ENCODE data around the gene NYNRIN.

NYNRIN gene

DNA sequence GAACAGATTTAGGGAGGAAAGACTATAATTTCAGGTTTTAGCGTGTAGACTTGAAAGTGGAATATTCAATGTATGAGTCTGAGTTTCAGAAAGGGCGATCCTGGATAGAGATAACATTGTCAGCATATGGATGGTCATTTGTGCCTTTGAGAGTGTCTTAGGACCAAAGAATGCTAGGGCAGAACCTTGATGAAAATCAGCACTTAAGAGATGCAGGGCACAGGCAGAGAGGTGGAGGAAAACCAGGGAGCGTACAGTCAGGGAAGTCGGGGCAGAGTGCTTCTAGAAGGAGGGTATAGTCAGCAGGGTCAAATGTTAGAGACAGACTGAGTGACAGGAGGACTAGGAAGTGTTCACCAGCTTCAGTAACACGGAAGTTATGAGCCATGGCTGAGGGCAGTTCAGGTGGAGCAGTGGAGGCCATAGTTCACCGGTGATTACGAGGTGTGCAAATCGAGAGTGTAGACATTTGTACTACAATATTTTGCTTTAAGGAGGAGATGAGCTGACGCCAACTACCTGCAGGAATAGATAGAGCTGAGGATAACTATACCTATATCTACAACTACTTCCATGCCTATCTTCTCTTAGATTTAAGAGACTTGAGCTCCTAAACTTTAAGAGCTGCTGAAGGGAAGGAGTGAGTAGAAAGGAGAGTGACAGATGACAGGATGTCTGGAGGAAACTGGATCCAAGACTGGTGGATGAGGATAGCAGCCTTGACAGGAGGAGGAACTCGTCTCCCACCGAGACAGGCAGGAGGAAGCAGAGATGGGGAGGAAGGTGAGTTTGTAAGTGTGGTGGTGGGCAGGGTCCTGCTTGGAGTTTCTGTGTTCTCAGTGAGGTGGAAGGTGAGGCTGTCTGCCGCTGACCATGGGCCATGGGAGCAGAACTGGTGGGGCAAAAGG is 24.1 kb downstream of the NYNRIN start:
- ATAC-seq: no peak
- no peak for TF ChIP-seq SNAI2 (CRISPR knock-in tag; IDR thresholded peaks at IDR 0.05)
- no peak for TF ChIP-seq ZFP3 (CRISPR knock-in tag; IDR thresholded peaks at IDR 0.05)
- no peak for TF ChIP-seq ARNTL (CRISPR knock-in tag; IDR thresholded peaks at IDR 0.05; ENCODE audit: borderline replicate concordance, low read depth)
- no peak for TF ChIP-seq RARB (CRISPR knock-in tag; IDR thresholded peaks at IDR 0.05)
- no peak for TF ChIP-seq ZNF565 (CRISPR knock-in tag; conservative IDR thresholded peaks at IDR 0.05; ENCODE audit: low read depth)
- TF ChIP-seq CSDC2 (CRISPR knock-in tag; IDR thresholded peaks at IDR 0.05): no peak
- TF ChIP-seq TCF4 (CRISPR knock-in tag; IDR thresholded peaks at IDR 0.05; ENCODE audit: borderline replicate concordance): no peak
- TF ChIP-seq, protein P1, sequence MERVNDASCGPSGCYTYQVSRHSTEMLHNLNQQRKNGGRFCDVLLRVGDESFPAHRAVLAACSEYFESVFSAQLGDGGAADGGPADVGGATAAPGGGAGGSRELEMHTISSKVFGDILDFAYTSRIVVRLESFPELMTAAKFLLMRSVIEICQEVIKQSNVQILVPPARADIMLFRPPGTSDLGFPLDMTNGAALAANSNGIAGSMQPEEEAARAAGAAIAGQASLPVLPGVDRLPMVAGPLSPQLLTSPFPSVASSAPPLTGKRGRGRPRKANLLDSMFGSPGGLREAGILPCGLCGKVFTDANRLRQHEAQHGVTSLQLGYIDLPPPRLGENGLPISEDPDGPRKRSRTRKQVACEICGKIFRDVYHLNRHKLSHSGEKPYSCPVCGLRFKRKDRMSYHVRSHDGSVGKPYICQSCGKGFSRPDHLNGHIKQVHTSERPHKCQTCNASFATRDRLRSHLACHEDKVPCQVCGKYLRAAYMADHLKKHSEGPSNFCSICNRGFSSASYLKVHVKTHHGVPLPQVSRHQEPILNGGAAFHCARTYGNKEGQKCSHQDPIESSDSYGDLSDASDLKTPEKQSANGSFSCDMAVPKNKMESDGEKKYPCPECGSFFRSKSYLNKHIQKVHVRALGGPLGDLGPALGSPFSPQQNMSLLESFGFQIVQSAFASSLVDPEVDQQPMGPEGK (CRISPR knock-in tag; IDR thresholded peaks at IDR 0.05; ENCODE audit: borderline replicate concordance): no peak
- no peak for TF ChIP-seq ZNF70 (CRISPR knock-in tag; IDR thresholded peaks at IDR 0.05)
- no peak for TF ChIP-seq TOX (CRISPR knock-in tag; IDR thresholded peaks at IDR 0.05; ENCODE audit: borderline replicate concordance)
- TF ChIP-seq, protein P2, sequence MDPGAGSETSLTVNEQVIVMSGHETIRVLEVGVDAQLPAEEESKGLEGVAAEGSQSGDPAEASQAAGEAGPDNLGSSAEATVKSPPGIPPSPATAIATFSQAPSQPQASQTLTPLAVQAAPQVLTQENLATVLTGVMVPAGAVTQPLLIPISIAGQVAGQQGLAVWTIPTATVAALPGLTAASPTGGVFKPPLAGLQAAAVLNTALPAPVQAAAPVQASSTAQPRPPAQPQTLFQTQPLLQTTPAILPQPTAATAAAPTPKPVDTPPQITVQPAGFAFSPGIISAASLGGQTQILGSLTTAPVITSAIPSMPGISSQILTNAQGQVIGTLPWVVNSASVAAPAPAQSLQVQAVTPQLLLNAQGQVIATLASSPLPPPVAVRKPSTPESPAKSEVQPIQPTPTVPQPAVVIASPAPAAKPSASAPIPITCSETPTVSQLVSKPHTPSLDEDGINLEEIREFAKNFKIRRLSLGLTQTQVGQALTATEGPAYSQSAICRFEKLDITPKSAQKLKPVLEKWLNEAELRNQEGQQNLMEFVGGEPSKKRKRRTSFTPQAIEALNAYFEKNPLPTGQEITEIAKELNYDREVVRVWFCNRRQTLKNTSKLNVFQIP (CRISPR knock-in tag; IDR thresholded peaks at IDR 0.05; ENCODE audit: borderline replicate concordance, low read depth): no peak
- TF ChIP-seq, protein P3, sequence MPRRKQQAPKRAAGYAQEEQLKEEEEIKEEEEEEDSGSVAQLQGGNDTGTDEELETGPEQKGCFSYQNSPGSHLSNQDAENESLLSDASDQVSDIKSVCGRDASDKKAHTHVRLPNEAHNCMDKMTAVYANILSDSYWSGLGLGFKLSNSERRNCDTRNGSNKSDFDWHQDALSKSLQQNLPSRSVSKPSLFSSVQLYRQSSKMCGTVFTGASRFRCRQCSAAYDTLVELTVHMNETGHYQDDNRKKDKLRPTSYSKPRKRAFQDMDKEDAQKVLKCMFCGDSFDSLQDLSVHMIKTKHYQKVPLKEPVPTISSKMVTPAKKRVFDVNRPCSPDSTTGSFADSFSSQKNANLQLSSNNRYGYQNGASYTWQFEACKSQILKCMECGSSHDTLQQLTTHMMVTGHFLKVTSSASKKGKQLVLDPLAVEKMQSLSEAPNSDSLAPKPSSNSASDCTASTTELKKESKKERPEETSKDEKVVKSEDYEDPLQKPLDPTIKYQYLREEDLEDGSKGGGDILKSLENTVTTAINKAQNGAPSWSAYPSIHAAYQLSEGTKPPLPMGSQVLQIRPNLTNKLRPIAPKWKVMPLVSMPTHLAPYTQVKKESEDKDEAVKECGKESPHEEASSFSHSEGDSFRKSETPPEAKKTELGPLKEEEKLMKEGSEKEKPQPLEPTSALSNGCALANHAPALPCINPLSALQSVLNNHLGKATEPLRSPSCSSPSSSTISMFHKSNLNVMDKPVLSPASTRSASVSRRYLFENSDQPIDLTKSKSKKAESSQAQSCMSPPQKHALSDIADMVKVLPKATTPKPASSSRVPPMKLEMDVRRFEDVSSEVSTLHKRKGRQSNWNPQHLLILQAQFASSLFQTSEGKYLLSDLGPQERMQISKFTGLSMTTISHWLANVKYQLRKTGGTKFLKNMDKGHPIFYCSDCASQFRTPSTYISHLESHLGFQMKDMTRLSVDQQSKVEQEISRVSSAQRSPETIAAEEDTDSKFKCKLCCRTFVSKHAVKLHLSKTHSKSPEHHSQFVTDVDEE (CRISPR knock-in tag; IDR thresholded peaks at IDR 0.05): no peak
- TF ChIP-seq ZFP30 (CRISPR knock-in tag; IDR thresholded peaks at IDR 0.05): no peak
- no peak for TF ChIP-seq ZC3H10 (CRISPR knock-in tag; IDR thresholded peaks at IDR 0.05)
- no peak for TF ChIP-seq OSR1 (CRISPR knock-in tag; IDR thresholded peaks at IDR 0.05)
- TF ChIP-seq GLIS3 (CRISPR knock-in tag; IDR thresholded peaks at IDR 0.05): no peak

DNA sequence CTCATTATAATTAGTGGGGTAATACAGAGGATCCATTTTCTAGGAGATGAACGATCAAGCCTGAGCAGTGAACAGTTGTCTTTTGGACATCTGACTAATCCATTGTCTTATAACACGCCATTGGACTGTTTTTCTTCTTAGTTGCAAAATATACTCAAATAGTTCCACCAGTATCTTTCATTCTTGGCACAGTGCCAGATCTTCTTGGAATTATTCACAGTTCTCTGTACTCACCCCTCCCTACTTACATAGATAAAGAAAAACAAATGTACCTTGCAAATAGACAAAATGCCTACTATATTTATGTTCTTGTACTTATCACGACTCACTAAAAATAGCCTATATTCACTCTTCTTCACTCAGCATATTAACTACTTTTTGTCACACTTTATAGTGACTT is 26.9 kb downstream of the NYNRIN start:
- no peak for ATAC-seq
- TF ChIP-seq SNAI2 (CRISPR knock-in tag; IDR thresholded peaks at IDR 0.05) (no peak), ZC3H10 (CRISPR knock-in tag; IDR thresholded peaks at IDR 0.05) (no peak)

DNA sequence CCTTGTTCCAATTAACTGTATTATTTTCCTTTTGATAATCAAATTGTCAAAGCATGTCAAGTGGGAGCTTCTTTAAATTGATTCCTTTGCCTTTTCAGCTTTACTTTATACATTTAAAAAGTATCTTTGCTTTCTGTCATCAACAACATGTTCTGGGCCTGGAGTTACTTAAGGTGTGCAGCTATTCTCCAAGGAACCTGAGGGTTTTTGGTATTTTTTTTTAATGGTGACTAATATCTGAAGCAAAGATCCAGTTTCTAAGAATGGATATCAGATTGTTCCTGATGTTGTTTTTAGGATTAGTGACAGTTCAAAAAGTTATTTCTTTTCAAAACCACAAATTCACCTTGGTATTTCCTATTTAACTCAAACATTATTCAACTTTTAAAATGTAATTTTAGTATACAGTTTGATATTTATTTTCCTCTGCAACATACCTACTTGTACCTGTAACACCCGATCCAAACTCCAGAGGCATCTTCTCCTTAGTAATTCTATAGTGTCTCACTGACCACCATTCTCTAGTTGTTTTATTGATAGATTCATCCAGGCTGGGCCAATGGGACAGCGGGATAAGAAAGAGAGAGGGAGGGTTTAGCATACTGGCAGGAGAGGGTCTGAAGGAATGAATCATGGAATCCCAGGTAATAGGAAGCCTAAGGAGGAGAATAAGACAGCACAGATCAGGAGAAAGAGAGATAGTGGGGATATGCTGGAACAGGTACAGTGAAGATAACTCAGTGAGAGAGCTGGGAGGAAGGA is 27.5 kb downstream of the NYNRIN start:
- no peak for ATAC-seq
- TF ChIP-seq OSR1 (CRISPR knock-in tag; IDR thresholded peaks at IDR 0.05): no peak
- TF ChIP-seq ZNF8 (CRISPR knock-in tag; IDR thresholded peaks at IDR 0.05): no peak
- TF ChIP-seq BACH2 (CRISPR knock-in tag; IDR thresholded peaks at IDR 0.05; ENCODE audit: borderline replicate concordance): no peak
- no peak for TF ChIP-seq TCF4 (CRISPR knock-in tag; IDR thresholded peaks at IDR 0.05; ENCODE audit: borderline replicate concordance)
- TF ChIP-seq, protein P4, sequence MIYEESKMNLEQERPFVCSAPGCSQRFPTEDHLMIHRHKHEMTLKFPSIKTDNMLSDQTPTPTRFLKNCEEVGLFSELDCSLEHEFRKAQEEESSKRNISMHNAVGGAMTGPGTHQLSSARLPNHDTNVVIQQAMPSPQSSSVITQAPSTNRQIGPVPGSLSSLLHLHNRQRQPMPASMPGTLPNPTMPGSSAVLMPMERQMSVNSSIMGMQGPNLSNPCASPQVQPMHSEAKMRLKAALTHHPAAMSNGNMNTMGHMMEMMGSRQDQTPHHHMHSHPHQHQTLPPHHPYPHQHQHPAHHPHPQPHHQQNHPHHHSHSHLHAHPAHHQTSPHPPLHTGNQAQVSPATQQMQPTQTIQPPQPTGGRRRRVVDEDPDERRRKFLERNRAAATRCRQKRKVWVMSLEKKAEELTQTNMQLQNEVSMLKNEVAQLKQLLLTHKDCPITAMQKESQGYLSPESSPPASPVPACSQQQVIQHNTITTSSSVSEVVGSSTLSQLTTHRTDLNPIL (CRISPR knock-in tag; IDR thresholded peaks at IDR 0.05; ENCODE audit: low read depth): no peak
- TF ChIP-seq, protein P3 (CRISPR knock-in tag; IDR thresholded peaks at IDR 0.05): no peak
- no peak for TF ChIP-seq ZC3H10 (CRISPR knock-in tag; IDR thresholded peaks at IDR 0.05)
- TF ChIP-seq ARNTL (CRISPR knock-in tag; IDR thresholded peaks at IDR 0.05; ENCODE audit: borderline replicate concordance, low read depth): no peak
- TF ChIP-seq ZNF565 (CRISPR knock-in tag; conservative IDR thresholded peaks at IDR 0.05; ENCODE audit: low read depth): no peak
- TF ChIP-seq, protein P1 (CRISPR knock-in tag; IDR thresholded peaks at IDR 0.05; ENCODE audit: borderline replicate concordance): no peak
- no peak for TF ChIP-seq ISL1 (CRISPR knock-in tag; IDR thresholded peaks at IDR 0.05)
- TF ChIP-seq, protein P5, sequence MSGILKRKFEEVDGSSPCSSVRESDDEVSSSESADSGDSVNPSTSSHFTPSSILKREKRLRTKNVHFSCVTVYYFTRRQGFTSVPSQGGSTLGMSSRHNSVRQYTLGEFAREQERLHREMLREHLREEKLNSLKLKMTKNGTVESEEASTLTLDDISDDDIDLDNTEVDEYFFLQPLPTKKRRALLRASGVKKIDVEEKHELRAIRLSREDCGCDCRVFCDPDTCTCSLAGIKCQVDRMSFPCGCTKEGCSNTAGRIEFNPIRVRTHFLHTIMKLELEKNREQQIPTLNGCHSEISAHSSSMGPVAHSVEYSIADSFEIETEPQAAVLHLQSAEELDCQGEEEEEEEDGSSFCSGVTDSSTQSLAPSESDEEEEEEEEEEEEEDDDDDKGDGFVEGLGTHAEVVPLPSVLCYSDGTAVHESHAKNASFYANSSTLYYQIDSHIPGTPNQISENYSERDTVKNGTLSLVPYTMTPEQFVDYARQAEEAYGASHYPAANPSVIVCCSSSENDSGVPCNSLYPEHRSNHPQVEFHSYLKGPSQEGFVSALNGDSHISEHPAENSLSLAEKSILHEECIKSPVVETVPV (CRISPR knock-in tag; IDR thresholded peaks at IDR 0.05): no peak
- TF ChIP-seq SNAI2 (CRISPR knock-in tag; IDR thresholded peaks at IDR 0.05): no peak
